H1 (cell line): Measurements from ENCODE around the gene MPHOSPH8. TPM values are rescaled to one million over a fixed set of nuclear protein-coding genes. Genes with fewer than 3 reads are reported as not detected.

Source experiments
- CTCF ChIA-PET: fragments of 300-600 bp; sonication (Branson Sonifier 250); formaldehyde crosslinking; loops from one replicate; lab custom pipeline; 2021; ENCODE audit not compliant: partially characterized antibody; lab: Charles Lee
- POLR2A ChIA-PET: fragments of 300-600 bp; sonication (Branson Sonifier 250); formaldehyde crosslinking; loops from one replicate; lab custom pipeline; 2021; ENCODE audit warnings: inconsistent platforms; ENCODE audit not compliant: partially characterized antibody; lab: Charles Lee
- DNase-seq, 2 experiments: peaks; one replicate each; pipeline versions ENCODE4 v3.0.0 to v3.0.0-alpha.2; 2010 to 2022; ENCODE audit warnings: low spot score in 2 of 2, low read depth in 1 of 2, mixed read lengths in 1 of 2
- FAIRE-seq: peaks from 2 replicates; lab custom pipeline; 2011; peaks lifted over from hg19 to GRCh38; lab: Jason Lieb, UNC
- H2AFZ ChIP-seq: 2 replicates; pipeline ENCODE4 v1.8.1; 2012; ENCODE audit warnings: low read length, inconsistent platforms
- H2AK5ac ChIP-seq: 2 replicates; pipeline ENCODE4 v1.6.1; 2013; ENCODE audit warnings: low read depth, low read length
- H2BK120ac ChIP-seq: replicated peaks from 2 replicates; pipeline ENCODE3; 2013; ENCODE audit warnings: low read depth, low read length, inconsistent platforms
- H2BK12ac ChIP-seq: 2 replicates; pipeline ENCODE4 v1.6.1; 2013; ENCODE audit warnings: low read depth, low read length
- H2BK15ac ChIP-seq: 2 replicates; pipeline ENCODE4 v1.6.1; 2013; ENCODE audit warnings: low read length
- H2BK20ac ChIP-seq: 2 replicates; pipeline ENCODE4 v1.6.1; 2013; ENCODE audit warnings: low read length
- H2BK5ac ChIP-seq: 2 replicates; pipeline ENCODE4 v1.6.1; 2013; ENCODE audit warnings: low read depth, low read length
- H3K14ac ChIP-seq: 2 replicates; pipeline ENCODE4 v1.6.1; 2013; ENCODE audit warnings: inconsistent platforms; ENCODE audit not compliant: insufficient read length
- H3K18ac ChIP-seq: 2 replicates; pipeline ENCODE4 v1.6.1; 2013; ENCODE audit warnings: low read length; ENCODE audit errors: extremely low read depth
- H3K23ac ChIP-seq: 2 replicates; pipeline ENCODE4 v1.6.1; 2013; ENCODE audit warnings: inconsistent platforms; ENCODE audit not compliant: insufficient read length
- H3K23me2 ChIP-seq: 2 replicates; pipeline ENCODE4 v1.6.1; 2013; ENCODE audit warnings: low read depth, low read length
- H3K27ac ChIP-seq: 2 replicates; pipeline ENCODE4 v1.6.1; 2011; ENCODE audit warnings: low read depth, low read length, inconsistent platforms
- H3K27me3 ChIP-seq, 4 experiments: replicated peaks in 1 of 4; 1 replicate in 1 of 4; 2 replicates in 3 of 4; pipeline versions ENCODE4 v1.6.1 to v1.8.1; 2011 to 2013; ENCODE audit warnings: low read length in 3 of 4, mild to moderate bottlenecking in 3 of 4, inconsistent platforms in 2 of 4, mixed read lengths in 2 of 4, moderate library complexity in 1 of 4; ENCODE audit not compliant: control insufficient read depth in 3 of 4, insufficient read depth in 3 of 4; ENCODE audit errors: extremely low read depth in 1 of 4
- H3K36me3 ChIP-seq, 4 experiments: 2 replicates each; pipeline versions ENCODE4 v1.6.1 to v1.8.1; 2011 to 2013; ENCODE audit warnings: mild to moderate bottlenecking in 4 of 4, low read length in 3 of 4, moderate library complexity in 2 of 4, control low read depth in 1 of 4, inconsistent platforms in 1 of 4; ENCODE audit not compliant: insufficient read depth in 4 of 4, control insufficient read depth in 2 of 4
- H3K4ac ChIP-seq: replicated peaks from 2 replicates; pipeline ENCODE3; 2013; ENCODE audit warnings: low read length, low read depth, mixed read lengths, inconsistent platforms; ENCODE audit not compliant: insufficient read length
- H3K4me1 ChIP-seq, 4 experiments: replicated peaks in 1 of 4; 1 replicate in 1 of 4; 2 replicates in 3 of 4; pipeline versions ENCODE4 v1.6.1 to v1.8.1; 2011 to 2013; ENCODE audit warnings: low read length in 3 of 4, inconsistent platforms in 2 of 4, mixed read lengths in 1 of 4; ENCODE audit not compliant: insufficient read depth in 4 of 4, control insufficient read depth in 3 of 4
- H3K4me2 ChIP-seq, 2 experiments: 2 replicates each; pipeline versions ENCODE4 v1.6.1 to v1.8.1; 2011 to 2013; ENCODE audit warnings: low read depth in 2 of 2, low read length in 2 of 2, control low read depth in 1 of 2, inconsistent platforms in 1 of 2, mild to moderate bottlenecking in 1 of 2; ENCODE audit not compliant: insufficient read depth in 1 of 2
- H3K4me3 ChIP-seq, 4 experiments: fragments of 200-600, 300-600 bp in 1 of 4; sonication (generic), shearing (Covaris generic), sonication (Bioruptor Twin) in 1 of 4; 2 replicates each; pipeline versions ENCODE4 v1.5.1 to v1.8.1; 2011 to 2016; ENCODE audit warnings: low read length in 4 of 4, low read depth in 3 of 4, control low read depth in 2 of 4, inconsistent platforms in 2 of 4, mild to moderate bottlenecking in 2 of 4, mixed read lengths in 1 of 4, moderate library complexity in 1 of 4; ENCODE audit not compliant: insufficient read depth in 2 of 4; ENCODE audit errors: extremely low read depth in 1 of 4
- H3K56ac ChIP-seq: replicated peaks from 2 replicates; pipeline ENCODE3; 2013; ENCODE audit warnings: low read depth, mild to moderate bottlenecking, mixed read lengths, low read length, inconsistent platforms; ENCODE audit not compliant: insufficient read length
- H3K79me1 ChIP-seq: 2 replicates; pipeline ENCODE4 v1.6.1; 2013; ENCODE audit warnings: low read depth, low read length, control low read depth
- H3K79me2 ChIP-seq, 2 experiments: 2 replicates each; pipeline versions ENCODE4 v1.6.1 to v1.8.1; 2012 to 2013; ENCODE audit warnings: low read length in 2 of 2, mild to moderate bottlenecking in 2 of 2, inconsistent platforms in 1 of 2; ENCODE audit not compliant: insufficient read depth in 2 of 2, control insufficient read depth in 1 of 2
- H3K9ac ChIP-seq, 4 experiments: replicated peaks in 1 of 4; 1 replicate in 1 of 4; 2 replicates in 3 of 4; pipeline versions ENCODE4 v1.6.1 to v1.8.1; 2011 to 2013; ENCODE audit warnings: low read depth in 3 of 4, low read length in 3 of 4, control low read depth in 2 of 4, mild to moderate bottlenecking in 2 of 4, moderate library complexity in 2 of 4, inconsistent platforms in 1 of 4; ENCODE audit errors: extremely low read depth in 1 of 4
- H3K9me3 ChIP-seq, 2 experiments: 2 replicates each; pipeline versions ENCODE4 v1.6.1 to v1.8.1; 2012 to 2013; ENCODE audit warnings: mild to moderate bottlenecking in 2 of 2, moderate library complexity in 2 of 2, control low read depth in 1 of 2, inconsistent platforms in 1 of 2, low read depth in 1 of 2, low read length in 1 of 2, mixed read lengths in 1 of 2; ENCODE audit not compliant: insufficient read depth in 2 of 2
- H4K20me1 ChIP-seq, 2 experiments: replicated peaks in 1 of 2; 2 replicates each; pipeline versions ENCODE3 to v1.8.1; 2011 to 2013; ENCODE audit warnings: inconsistent platforms in 2 of 2, low read length in 2 of 2, mild to moderate bottlenecking in 1 of 2; ENCODE audit not compliant: insufficient read depth in 2 of 2, control insufficient read depth in 1 of 2
- H4K5ac ChIP-seq: 2 replicates; pipeline ENCODE4 v1.6.1; 2013; ENCODE audit warnings: low read length, low read depth, mixed read lengths, inconsistent platforms; ENCODE audit not compliant: insufficient read length
- H4K8ac ChIP-seq: 2 replicates; pipeline ENCODE4 v1.8.0; 2013; ENCODE audit warnings: mild to moderate bottlenecking, moderate library complexity, low read length, inconsistent platforms; ENCODE audit not compliant: insufficient read depth; ENCODE audit errors: extremely low read depth
- H4K91ac ChIP-seq: replicated peaks from 2 replicates; pipeline ENCODE3; 2013; ENCODE audit warnings: low read length, mixed read lengths, inconsistent platforms; ENCODE audit not compliant: insufficient read length
- EP300 ChIP-seq, 2 experiments: IDR thresholded peaks; 1 replicate in 1 of 2; 2 replicates in 1 of 2; pipeline ENCODE4 v1.6.1; 2011 to 2012; ENCODE audit warnings: low read depth in 2 of 2, low read length in 2 of 2, mild to moderate bottlenecking in 2 of 2, borderline replicate concordance in 1 of 2, inconsistent platforms in 1 of 2, moderate library complexity in 1 of 2
- JUN ChIP-seq: IDR thresholded peaks from 2 replicates; pipeline ENCODE4 v1.6.1; 2011; ENCODE audit warnings: low read depth, mild to moderate bottlenecking, improper control_type of control experiment, low read length
- POLR2A ChIP-seq, 2 experiments: IDR thresholded peaks; 1 replicate in 1 of 2; 2 replicates in 1 of 2; pipeline ENCODE4 v1.6.1; 2011; ENCODE audit warnings: low read depth in 2 of 2, low read length in 2 of 2, mild to moderate bottlenecking in 2 of 2; ENCODE audit errors: control extremely low read depth in 1 of 2
- RXRA ChIP-seq: IDR thresholded peaks from 2 replicates; pipeline ENCODE4 v1.6.1; 2011; ENCODE audit warnings: low read depth, mild to moderate bottlenecking, low read length, moderate library complexity; ENCODE audit not compliant: insufficient read depth
- YY1 ChIP-seq: IDR thresholded peaks from 2 replicates; pipeline ENCODE4 v1.6.1; 2011; ENCODE audit warnings: low read depth, mild to moderate bottlenecking, low read length
- WGBS, 2 experiments: shearing (Covaris generic) in 1 of 2; methylation state at CpG; one replicate each; pipeline versions ENCODE4 v1.1.6 to v1.1.7; 2013 to 2015; ENCODE audit warnings: low lambda C conversion rate in 2 of 2, mixed read lengths in 2 of 2, inconsistent platforms in 1 of 2, low coverage in 1 of 2, missing lambda C conversion rate in 1 of 2; ENCODE audit not compliant: insufficient replicate concordance in 2 of 2, insufficient coverage in 1 of 2, insufficient read length in 1 of 2; ENCODE audit errors: extremely low coverage in 1 of 2, missing lambda C conversion rate in 1 of 2; 5-methylcytosine and 5-hydroxymethylcytosine counted together
- polyA plus RNA-seq, 7 experiments: library from polyadenylated mRNA; depleted of rRNA in 3 of 7; stranded (reverse) in 5 of 7; unstranded in 2 of 7; fragments of >200 nt in 5 of 7; fragments of 200-250 nt in 2 of 7; gene quantifications; 1 replicate in 5 of 7; 2 replicates in 1 of 7; 4 replicates in 1 of 7; pipeline versions ENCODE4 v1.2.1 to v1.2.3, GENCODE V29; 2011 to 2013; ENCODE audit warnings: missing spikeins in 2 of 7, mixed read lengths in 2 of 7
- total RNA-seq: library from RNA; stranded (reverse); fragmentation: NEBNext Ultra II Directional; extraction: Animal tissue kit (Norgen Biotek cat#: 25700); gene quantifications from 2 replicates; pipeline ENCODE4 v1.2.1, GENCODE V29; 2021
- TF ChIP-seq, protein P1 (sequence below): IDR thresholded peaks from 2 replicates; pipeline ENCODE4 v1.6.1; 2011; ENCODE audit warnings: low read length, improper control_type of control experiment
- TF ChIP-seq, protein P2 (sequence below), 3 experiments: IDR thresholded peaks; 1 replicate in 2 of 3; 2 replicates in 1 of 3; pipeline versions ENCODE4 v1.5.1 to v1.6.1; 2011; ENCODE audit warnings: low read length in 3 of 3, mild to moderate bottlenecking in 3 of 3, inconsistent platforms in 2 of 3, low read depth in 1 of 3, moderate library complexity in 1 of 3; ENCODE audit not compliant: insufficient read depth in 1 of 3; ENCODE audit errors: control extremely low read depth in 1 of 3

MPHOSPH8 gene
- total and polyA plus RNA-seq, 2 of the 8 experiments (the other 6 are each of a cell fraction or from before 2014, with no cell fraction given) = 8.3 to 20.5 TPM

DNA sequence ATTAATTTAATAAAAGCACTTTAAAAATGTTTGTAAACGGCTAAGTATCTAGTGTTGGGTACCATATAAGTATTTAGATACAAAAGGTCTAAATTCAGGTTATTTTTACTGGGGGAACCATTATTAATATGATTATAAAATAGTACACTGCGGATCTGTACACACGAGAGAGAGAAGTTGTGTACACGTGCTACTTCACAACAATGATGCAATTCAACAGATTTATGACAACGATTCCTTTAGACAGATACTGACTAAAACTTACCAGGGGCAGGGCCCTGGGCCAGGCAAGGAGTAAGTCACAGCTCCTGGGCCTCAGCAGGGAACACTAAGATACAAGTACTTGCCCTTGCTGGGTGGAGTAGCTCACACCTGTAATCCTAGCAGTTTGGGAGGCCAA is 43.0 kb upstream of the MPHOSPH8 start:
- Histone ChIP-seq H2BK5ac (no peak overlapping the region), H3K18ac (no peak overlapping the region), H3K79me1 (no peaks in the 10 kb centered on the region), H3K9ac (no peak overlapping the region), H3K14ac (no peak overlapping the region), H3K4me2 (no peak overlapping the region), H2AFZ (no peak overlapping the region), H3K27ac (no peak overlapping the region), H2BK120ac (no peak overlapping the region), H2AK5ac (no peak overlapping the region), H3K23ac (no peak overlapping the region), H3K79me2 (no peaks in the 10 kb centered on the region), H3K4me1 (no peaks in the 10 kb centered on the region), H3K23me2 (no peaks in the 10 kb centered on the region), H4K91ac (no peak overlapping the region), H3K4me3 (no peak overlapping the region), H2BK12ac (no peak overlapping the region), H3K56ac (no peak overlapping the region), H2BK15ac (no peak overlapping the region), H3K27me3 (no peaks in the 10 kb centered on the region), H3K4ac (no peak overlapping the region), H3K9me3 (peaks cover 6 to 10% of the 10 kb centered on the region in 2 experiments; a peak in 3 of 4 replicates), H4K20me1 (no peaks in the 10 kb centered on the region), H4K8ac (no peak overlapping the region), H2BK20ac (no peak overlapping the region), H4K5ac (no peak overlapping the region), H3K36me3 (no peaks in the 10 kb centered on the region)
- FAIRE-seq = no peak
- DNase-seq = no peak
- WGBS, 2 experiments = 74% methylated on average over 5 of the region's 5 CpGs; no CpG with 5 or more reads in 1 of the 2 experiments
- ChIA-PET POLR2A (no interaction called here), CTCF (no interaction called here)
- TF ChIP-seq, protein P1, sequence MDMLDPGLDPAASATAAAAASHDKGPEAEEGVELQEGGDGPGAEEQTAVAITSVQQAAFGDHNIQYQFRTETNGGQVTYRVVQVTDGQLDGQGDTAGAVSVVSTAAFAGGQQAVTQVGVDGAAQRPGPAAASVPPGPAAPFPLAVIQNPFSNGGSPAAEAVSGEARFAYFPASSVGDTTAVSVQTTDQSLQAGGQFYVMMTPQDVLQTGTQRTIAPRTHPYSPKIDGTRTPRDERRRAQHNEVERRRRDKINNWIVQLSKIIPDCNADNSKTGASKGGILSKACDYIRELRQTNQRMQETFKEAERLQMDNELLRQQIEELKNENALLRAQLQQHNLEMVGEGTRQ = no peak
- TF ChIP-seq EP300 (IDR thresholded peaks at IDR 0.05; ENCODE audit: borderline replicate concordance in 1 of 2, low read depth in 2 of 2, low read length in 2 of 2) (no peak), RXRA (no peak), JUN (no peak), YY1 (no peak), POLR2A (IDR thresholded peaks at IDR 0.05; ENCODE audit: control extremely low read depth in 1 of 2, low read depth in 2 of 2, low read length in 2 of 2) (no peak)
- TF ChIP-seq, protein P2, sequence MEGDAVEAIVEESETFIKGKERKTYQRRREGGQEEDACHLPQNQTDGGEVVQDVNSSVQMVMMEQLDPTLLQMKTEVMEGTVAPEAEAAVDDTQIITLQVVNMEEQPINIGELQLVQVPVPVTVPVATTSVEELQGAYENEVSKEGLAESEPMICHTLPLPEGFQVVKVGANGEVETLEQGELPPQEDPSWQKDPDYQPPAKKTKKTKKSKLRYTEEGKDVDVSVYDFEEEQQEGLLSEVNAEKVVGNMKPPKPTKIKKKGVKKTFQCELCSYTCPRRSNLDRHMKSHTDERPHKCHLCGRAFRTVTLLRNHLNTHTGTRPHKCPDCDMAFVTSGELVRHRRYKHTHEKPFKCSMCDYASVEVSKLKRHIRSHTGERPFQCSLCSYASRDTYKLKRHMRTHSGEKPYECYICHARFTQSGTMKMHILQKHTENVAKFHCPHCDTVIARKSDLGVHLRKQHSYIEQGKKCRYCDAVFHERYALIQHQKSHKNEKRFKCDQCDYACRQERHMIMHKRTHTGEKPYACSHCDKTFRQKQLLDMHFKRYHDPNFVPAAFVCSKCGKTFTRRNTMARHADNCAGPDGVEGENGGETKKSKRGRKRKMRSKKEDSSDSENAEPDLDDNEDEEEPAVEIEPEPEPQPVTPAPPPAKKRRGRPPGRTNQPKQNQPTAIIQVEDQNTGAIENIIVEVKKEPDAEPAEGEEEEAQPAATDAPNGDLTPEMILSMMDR (IDR thresholded peaks at IDR 0.05; ENCODE audit: control extremely low read depth in 1 of 3, insufficient read depth in 1 of 3, low read depth in 1 of 3, low read length in 3 of 3) = no peak
